PFSK-1 (cell line): ENCODE data around the gene KCTD13.

Experiments
- FOXP2 ChIP-seq: optimal IDR thresholded peaks from 2 replicates; pipeline ENCODE3; 2011; ENCODE audit warnings: borderline replicate concordance, control low read depth, inconsistent platforms; ENCODE audit not compliant: insufficient read depth; ENCODE audit errors: extremely low read length, extremely low read depth
- POLR2AphosphoS5 ChIP-seq: IDR thresholded peaks from 2 replicates; pipeline ENCODE4 v1.6.1; 2012; ENCODE audit warnings: low read depth, mild to moderate bottlenecking, control low read depth, low read length, moderate library complexity
- SIN3A ChIP-seq: IDR thresholded peaks from 2 replicates; pipeline ENCODE4 v1.6.1; 2012; ENCODE audit warnings: mild to moderate bottlenecking, low read length, moderate library complexity, borderline replicate concordance; ENCODE audit not compliant: insufficient read depth
- TAF1 ChIP-seq: IDR thresholded peaks from 2 replicates; pipeline ENCODE4 v1.6.1; 2012; ENCODE audit warnings: low read length, control low read depth, borderline replicate concordance; ENCODE audit not compliant: insufficient read depth
- TF ChIP-seq, protein P1 (sequence below), 2 experiments: IDR thresholded peaks; 2 replicates each; pipeline versions ENCODE4 v1.6.1 to v1.8.0; 2011 to 2012; ENCODE audit warnings: low read depth in 2 of 2, low read length in 2 of 2, control low read depth in 1 of 2, inconsistent platforms in 1 of 2, mild to moderate bottlenecking in 1 of 2, moderate library complexity in 1 of 2; ENCODE audit not compliant: insufficient read depth in 1 of 2

DNA sequence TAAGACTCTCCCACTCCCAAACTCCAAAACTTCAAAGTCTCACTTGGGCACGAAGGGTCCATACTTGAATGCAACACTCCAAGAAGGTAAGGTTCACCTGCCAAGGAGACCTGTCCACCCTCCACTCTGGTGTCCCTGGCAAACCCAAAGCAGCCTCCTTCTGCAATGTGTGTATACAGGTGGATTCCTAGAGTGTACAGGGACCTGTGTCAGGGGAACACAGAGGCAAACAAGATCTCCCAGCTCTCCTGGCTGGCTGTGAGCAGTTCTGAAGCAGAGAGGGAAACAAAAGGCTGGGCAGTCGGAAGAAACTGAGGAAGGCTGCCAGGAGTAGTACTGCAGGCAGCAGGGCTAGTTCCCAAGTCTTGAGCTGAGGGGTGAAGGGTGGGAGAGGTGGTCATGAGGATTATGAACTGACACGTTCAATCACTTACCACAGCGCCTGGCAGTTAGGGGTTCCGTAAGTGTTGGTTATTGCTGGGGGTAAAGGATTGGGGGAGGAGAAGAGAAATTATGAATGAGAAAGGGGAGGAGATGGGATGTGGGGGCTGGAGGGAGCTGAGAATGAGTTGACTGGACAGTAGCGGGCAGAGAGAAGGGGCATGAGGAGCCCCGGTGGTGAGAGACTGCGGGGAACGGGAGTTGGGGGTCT lies 795 bp downstream of the KCTD13 start:
- TF ChIP-seq, protein P1, sequence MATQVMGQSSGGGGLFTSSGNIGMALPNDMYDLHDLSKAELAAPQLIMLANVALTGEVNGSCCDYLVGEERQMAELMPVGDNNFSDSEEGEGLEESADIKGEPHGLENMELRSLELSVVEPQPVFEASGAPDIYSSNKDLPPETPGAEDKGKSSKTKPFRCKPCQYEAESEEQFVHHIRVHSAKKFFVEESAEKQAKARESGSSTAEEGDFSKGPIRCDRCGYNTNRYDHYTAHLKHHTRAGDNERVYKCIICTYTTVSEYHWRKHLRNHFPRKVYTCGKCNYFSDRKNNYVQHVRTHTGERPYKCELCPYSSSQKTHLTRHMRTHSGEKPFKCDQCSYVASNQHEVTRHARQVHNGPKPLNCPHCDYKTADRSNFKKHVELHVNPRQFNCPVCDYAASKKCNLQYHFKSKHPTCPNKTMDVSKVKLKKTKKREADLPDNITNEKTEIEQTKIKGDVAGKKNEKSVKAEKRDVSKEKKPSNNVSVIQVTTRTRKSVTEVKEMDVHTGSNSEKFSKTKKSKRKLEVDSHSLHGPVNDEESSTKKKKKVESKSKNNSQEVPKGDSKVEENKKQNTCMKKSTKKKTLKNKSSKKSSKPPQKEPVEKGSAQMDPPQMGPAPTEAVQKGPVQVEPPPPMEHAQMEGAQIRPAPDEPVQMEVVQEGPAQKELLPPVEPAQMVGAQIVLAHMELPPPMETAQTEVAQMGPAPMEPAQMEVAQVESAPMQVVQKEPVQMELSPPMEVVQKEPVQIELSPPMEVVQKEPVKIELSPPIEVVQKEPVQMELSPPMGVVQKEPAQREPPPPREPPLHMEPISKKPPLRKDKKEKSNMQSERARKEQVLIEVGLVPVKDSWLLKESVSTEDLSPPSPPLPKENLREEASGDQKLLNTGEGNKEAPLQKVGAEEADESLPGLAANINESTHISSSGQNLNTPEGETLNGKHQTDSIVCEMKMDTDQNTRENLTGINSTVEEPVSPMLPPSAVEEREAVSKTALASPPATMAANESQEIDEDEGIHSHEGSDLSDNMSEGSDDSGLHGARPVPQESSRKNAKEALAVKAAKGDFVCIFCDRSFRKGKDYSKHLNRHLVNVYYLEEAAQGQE (IDR thresholded peaks at IDR 0.05; ENCODE audit: insufficient read depth in 1 of 2, low read depth in 2 of 2, low read length in 2 of 2) = no peak
- TF ChIP-seq POLR2AphosphoS5 (no peak), SIN3A (no peak), FOXP2 (no peak), TAF1 (no peak)
